Measurements from ENCODE around the gene PDPR. TPM values are rescaled to one million over a fixed set of nuclear protein-coding genes. Genes with fewer than 3 reads are reported as not detected.

PDPR gene
- total RNA-seq (2022; extraction: Qiagen RNA extraction): 12.7 to 19.3 TPM (median 17.2 TPM) in 5 replicates

DNA sequence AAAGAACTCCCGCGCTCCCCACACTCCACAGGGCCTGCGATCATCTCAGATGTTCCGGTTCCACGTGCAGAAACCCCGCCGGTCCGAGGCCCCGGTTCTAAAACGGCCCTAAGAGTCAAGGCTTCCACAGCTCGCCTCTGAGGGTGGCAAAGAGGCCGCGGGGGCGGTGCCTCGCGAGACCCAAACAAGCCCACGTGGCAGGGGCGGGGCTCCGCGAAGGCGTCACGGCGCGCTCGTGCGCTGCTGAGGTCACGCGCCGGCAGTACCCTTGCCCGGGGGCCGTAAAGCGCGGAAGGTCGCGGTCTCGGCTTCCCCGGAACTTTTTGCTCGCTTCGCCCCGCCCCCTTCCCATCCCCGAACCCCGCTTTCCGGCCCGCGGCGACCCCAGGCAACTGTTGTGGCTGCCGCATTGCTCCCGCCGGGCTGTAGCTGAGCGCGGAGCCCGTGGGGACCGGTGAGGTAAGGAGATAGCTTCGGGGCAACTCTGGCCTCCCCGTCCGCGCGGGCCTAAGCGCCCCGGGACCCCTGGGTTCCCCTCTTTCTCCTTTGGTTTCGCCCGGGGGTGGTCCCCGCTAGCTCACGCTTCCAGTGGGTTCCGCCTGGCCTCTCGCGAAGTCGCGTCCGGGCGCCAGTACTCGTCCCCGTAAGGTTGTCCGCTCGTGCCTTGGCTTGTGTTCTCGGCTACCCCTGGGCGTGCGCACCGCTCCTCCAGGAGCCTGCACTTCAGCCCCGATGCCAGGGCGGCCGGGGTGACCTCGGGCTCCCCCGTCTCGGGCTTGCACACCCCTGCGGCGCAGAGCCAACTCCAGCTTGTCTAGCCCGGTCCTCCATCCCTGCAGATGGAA, at the start of gene PDPR:
Gene PDPR (plus strand): TSS at position 351 of the 845 bp plus-strand sequence. CDS start 6,161 bp downstream, outside the sequence.

GRCh38 chr16:70173212-70173837, 59.2 kb downstream of the PDPR start, which contains the start of gene CLEC18C:
CLEC18C (plus strand) TSS chr16:70173787; CDS start chr16:70174279, 492 bp downstream.

Other genes with a start within 250 kb of the PDPR start
- 0.06 to 0.20 TPM (median 0.14 TPM) in 3 of 5 replicates, not detected in the others for gene CLEC18A, start 163.0 kb upstream of the PDPR start, total RNA-seq (2022; extraction: Qiagen RNA extraction)
- gene CLEC18C, start 59.5 kb downstream of the PDPR start, total RNA-seq (2022; extraction: Qiagen RNA extraction): 0.02 to 0.13 TPM (median 0.08 TPM) in 4 of 5 replicates, not detected in the other
- 13.8 to 17.1 TPM (median 15.7 TPM) in 5 replicates for gene EXOSC6, start 137.6 kb downstream of the PDPR start, total RNA-seq (2022; extraction: Qiagen RNA extraction)
- 79.7 to 107 TPM (median 97.3 TPM) in 5 replicates for gene AARS1, start 175.2 kb downstream of the PDPR start, total RNA-seq (2022; extraction: Qiagen RNA extraction)
- 27.8 to 31.5 TPM (median 28.6 TPM) in 5 replicates for gene DDX19B, start 184.9 kb downstream of the PDPR start, total RNA-seq (2022; extraction: Qiagen RNA extraction)
- gene DDX19A, start 232.6 kb downstream of the PDPR start, total RNA-seq (2022; extraction: Qiagen RNA extraction): 36.4 to 43.8 TPM (median 41.7 TPM) in 5 replicates

All from A549 treated with dexamethasone at 1 μM for 4 hours (cell line).